H9 (cell line): Measurements from ENCODE around the gene WRAP53. TPM values are rescaled to one million over a fixed set of nuclear protein-coding genes. Genes with fewer than 3 reads are reported as not detected.

Experiments
- DNase-seq: peaks from one replicate; pipeline ENCODE4 v3.0.0-alpha.2; 2017
- H2AFZ ChIP-seq: one replicate; pipeline ENCODE4 v1.6.1; 2013; ENCODE audit warnings: mild to moderate bottlenecking, low read length, control low read depth, moderate library complexity
- H2AK5ac ChIP-seq: 2 replicates; pipeline ENCODE4 v1.6.1; 2013; ENCODE audit warnings: low read length, control low read depth, mixed read lengths; ENCODE audit not compliant: insufficient read length
- H2BK120ac ChIP-seq: one replicate; pipeline ENCODE4 v1.6.1; 2013; ENCODE audit warnings: low read depth, mild to moderate bottlenecking, low read length, control low read depth, inconsistent platforms; ENCODE audit not compliant: poor library complexity, severe bottlenecking
- H2BK12ac ChIP-seq: 2 replicates; pipeline ENCODE4 v1.6.1; 2013; ENCODE audit warnings: low read length, control low read depth, mixed read lengths, low read depth; ENCODE audit not compliant: insufficient read length
- H2BK15ac ChIP-seq: 2 replicates; pipeline ENCODE4 v1.6.1; 2013; ENCODE audit warnings: low read depth, low read length, control low read depth
- H2BK20ac ChIP-seq: one replicate; pipeline ENCODE4 v1.6.1; 2013; ENCODE audit warnings: low read depth, mild to moderate bottlenecking, low read length, control low read depth, inconsistent platforms; ENCODE audit not compliant: poor library complexity, severe bottlenecking
- H2BK5ac ChIP-seq: 2 replicates; pipeline ENCODE4 v1.6.1; 2013; ENCODE audit warnings: low read length, control low read depth, mixed read lengths; ENCODE audit not compliant: insufficient read length
- H3K14ac ChIP-seq: 2 replicates; pipeline ENCODE4 v1.6.1; 2013; ENCODE audit warnings: low read length, control low read depth; ENCODE audit not compliant: insufficient read depth
- H3K18ac ChIP-seq: 2 replicates; pipeline ENCODE4 v1.6.1; 2013; ENCODE audit warnings: low read depth, mild to moderate bottlenecking, mixed read lengths, low read length, control low read depth; ENCODE audit not compliant: insufficient read length
- H3K23ac ChIP-seq: 2 replicates; pipeline ENCODE4 v1.6.1; 2013; ENCODE audit warnings: low read length, control low read depth, mixed read lengths, low read depth; ENCODE audit not compliant: insufficient read length
- H3K23me2 ChIP-seq: 2 replicates; pipeline ENCODE4 v1.6.1; 2013; ENCODE audit warnings: low read depth, mild to moderate bottlenecking, mixed read lengths, low read length, control low read depth; ENCODE audit not compliant: insufficient read length, poor library complexity, severe bottlenecking
- H3K27ac ChIP-seq: 2 replicates; pipeline ENCODE4 v1.5.1; 2013; ENCODE audit warnings: low read length, control low read depth, mixed read lengths, low read depth; ENCODE audit not compliant: insufficient read length
- H3K27me3 ChIP-seq: 2 replicates; pipeline ENCODE4 v1.6.1; 2013; ENCODE audit warnings: low read length, control low read depth, inconsistent platforms; ENCODE audit not compliant: insufficient read depth
- H3K4ac ChIP-seq: 2 replicates; pipeline ENCODE4 v1.6.1; 2013; ENCODE audit warnings: low read depth, mild to moderate bottlenecking, control low read depth, inconsistent platforms, low read length, moderate library complexity
- H3K4me1 ChIP-seq: 2 replicates; pipeline ENCODE4 v1.6.1; 2013; ENCODE audit warnings: low read length, control low read depth, inconsistent platforms; ENCODE audit not compliant: insufficient read depth
- H3K4me2 ChIP-seq: 2 replicates; pipeline ENCODE4 v1.6.1; 2013; ENCODE audit warnings: low read length, control low read depth, mixed read lengths; ENCODE audit not compliant: insufficient read length, insufficient read depth
- H3K56ac ChIP-seq: 2 replicates; pipeline ENCODE4 v1.6.1; 2013; ENCODE audit warnings: low read depth, mild to moderate bottlenecking, mixed read lengths, low read length, control low read depth; ENCODE audit not compliant: insufficient read length
- H3K79me1 ChIP-seq: 2 replicates; pipeline ENCODE4 v1.6.1; 2013; ENCODE audit warnings: low read depth, mild to moderate bottlenecking, moderate library complexity, low read length, control low read depth, inconsistent platforms; ENCODE audit not compliant: insufficient read depth, poor library complexity, severe bottlenecking
- H3K79me2 ChIP-seq: 2 replicates; pipeline ENCODE4 v1.6.1; 2013; ENCODE audit warnings: low read length, control low read depth, inconsistent platforms; ENCODE audit not compliant: insufficient read depth
- H3K9ac ChIP-seq: 2 replicates; pipeline ENCODE4 v1.6.1; 2013; ENCODE audit warnings: low read length, control low read depth, mixed read lengths; ENCODE audit not compliant: insufficient read length; ENCODE audit errors: extremely low read depth
- H3K9me3 ChIP-seq: one replicate; pipeline ENCODE4 v1.6.1; 2013; ENCODE audit warnings: low read depth, low read length, inconsistent platforms; ENCODE audit not compliant: control insufficient read depth
- H3T11ph ChIP-seq: one replicate; pipeline ENCODE4 v1.6.1; 2013; ENCODE audit warnings: mild to moderate bottlenecking, low read length, control low read depth, inconsistent platforms
- H4K20me1 ChIP-seq: one replicate; pipeline ENCODE4 v1.6.1; 2013; ENCODE audit not compliant: control insufficient read depth, insufficient read length, insufficient read depth
- H4K5ac ChIP-seq: 2 replicates; pipeline ENCODE4 v1.6.1; 2013; ENCODE audit warnings: low read depth, mild to moderate bottlenecking, mixed read lengths, low read length, control low read depth; ENCODE audit not compliant: insufficient read length
- H4K8ac ChIP-seq: replicated peaks from 2 replicates; pipeline ENCODE4 v1.6.1; 2013; ENCODE audit warnings: low read length, control low read depth, mixed read lengths, low read depth; ENCODE audit not compliant: insufficient read length
- H4K91ac ChIP-seq: 2 replicates; pipeline ENCODE4 v1.6.1; 2013; ENCODE audit warnings: low read depth, mild to moderate bottlenecking, moderate library complexity, mixed read lengths, low read length, control low read depth; ENCODE audit not compliant: insufficient read length
- H3K27ac Mint-ChIP-seq, 3 experiments: 2 replicates in 2 of 3; 3 replicates in 1 of 3; pipeline ENCODE4 v1.8.0; 2020 to 2021; ENCODE audit warnings: mixed read lengths in 3 of 3, mild to moderate bottlenecking in 1 of 3, moderate library complexity in 1 of 3
- H3K27me3 Mint-ChIP-seq: 2 replicates; pipeline ENCODE4 v1.8.0; 2021; ENCODE audit warnings: low read depth, mild to moderate bottlenecking, moderate library complexity, mixed read lengths
- H3K36me3 Mint-ChIP-seq, 3 experiments: 2 replicates in 2 of 3; 3 replicates in 1 of 3; pipeline ENCODE4 v1.8.0; 2020 to 2021; ENCODE audit warnings: low read depth in 3 of 3, mixed read lengths in 3 of 3; ENCODE audit not compliant: insufficient read depth in 1 of 3
- H3K4me1 Mint-ChIP-seq, 2 experiments: 2 replicates each; pipeline ENCODE4 v1.8.0; 2020; ENCODE audit warnings: mixed read lengths in 2 of 2
- H3K4me3 Mint-ChIP-seq, 2 experiments: 2 replicates in 1 of 2; 3 replicates in 1 of 2; pipeline ENCODE4 v1.8.0; 2020 to 2021; ENCODE audit warnings: mild to moderate bottlenecking in 2 of 2, mixed read lengths in 2 of 2, moderate library complexity in 1 of 2
- H3K9me3 Mint-ChIP-seq, 2 experiments: 2 replicates in 1 of 2; 3 replicates in 1 of 2; pipeline ENCODE4 v1.8.0; 2020; ENCODE audit warnings: mild to moderate bottlenecking in 2 of 2, mixed read lengths in 2 of 2, moderate library complexity in 1 of 2
- WGBS: extraction: QIAGEN DNeasy Blood & Tissue Kit; methylation state at CpG from one replicate; pipeline ENCODE4 v1.1.7; 2013; ENCODE audit warnings: missing lambda C conversion rate, low lambda C conversion rate, mixed read lengths; ENCODE audit not compliant: insufficient read length; ENCODE audit errors: extremely low coverage; 5-methylcytosine and 5-hydroxymethylcytosine counted together
- total RNA-seq: library from RNA; stranded (reverse); gene quantifications from 2 replicates; pipeline ENCODE4 v1.2.1, GENCODE V29; 2021
- TF ChIP-seq, protein P1 (sequence below): fragments of 200-600 bp; sonication (generic); conservative IDR thresholded peaks from 3 replicates; pipeline ENCODE4 v1.8.0; 2021; ENCODE audit warnings: antibody characterized with exemption, mild to moderate bottlenecking

Gene WRAP53
- total RNA-seq, 1 experiment from 2014 or later = 27.0 TPM

DNA sequence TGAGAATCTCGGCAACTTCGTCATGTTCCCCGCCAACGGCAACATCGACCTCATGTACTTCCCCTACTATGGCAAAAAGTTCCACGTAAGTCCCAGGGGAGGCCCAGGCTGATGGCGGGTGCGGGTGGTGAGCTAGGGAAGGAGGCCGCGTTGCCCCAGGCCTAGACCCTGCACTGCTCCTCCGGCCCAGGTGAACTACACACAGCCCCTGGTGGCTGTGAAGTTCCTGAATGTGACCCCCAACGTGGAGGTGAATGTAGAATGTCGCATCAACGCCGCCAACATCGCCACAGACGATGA is 32.8 kb upstream of the WRAP53 start:
- Histone ChIP-seq H3K23me2 (peaks cover 16% of the 10 kb centered on the region), H4K20me1 (no peaks in the 10 kb centered on the region), H3K23ac (no peak overlapping the region), H3K79me2 (no peaks in the 10 kb centered on the region), H2AFZ (no peak overlapping the region), H4K8ac (no peak overlapping the region), H3K27me3 (no peaks in the 10 kb centered on the region; the same call in 1 of the 2 replicates), H2AK5ac (no peak overlapping the region), H4K91ac (no peak overlapping the region), H3K9me3 (no peaks in the 10 kb centered on the region), H2BK120ac (no peak overlapping the region), H3K4me1 (peaks cover 8% of the 10 kb centered on the region; the same call in 1 of the 2 replicates), H3K79me1 (no peaks in the 10 kb centered on the region), H3K27ac (no peak overlapping the region), H3K9ac (no peak overlapping the region), H3K4me2 (no peak overlapping the region), H2BK20ac (no peak overlapping the region), H2BK5ac (no peak overlapping the region), H3K56ac (no peak overlapping the region), H3T11ph (no peak overlapping the region), H3K4ac (no peak overlapping the region), H3K14ac (no peak overlapping the region), H2BK15ac (no peak overlapping the region), H4K5ac (no peak overlapping the region), H3K18ac (no peak overlapping the region), H2BK12ac (no peak overlapping the region)
- no peak overlapping the region for H3K27ac Mint-ChIP-seq
- TF ChIP-seq, protein P1, sequence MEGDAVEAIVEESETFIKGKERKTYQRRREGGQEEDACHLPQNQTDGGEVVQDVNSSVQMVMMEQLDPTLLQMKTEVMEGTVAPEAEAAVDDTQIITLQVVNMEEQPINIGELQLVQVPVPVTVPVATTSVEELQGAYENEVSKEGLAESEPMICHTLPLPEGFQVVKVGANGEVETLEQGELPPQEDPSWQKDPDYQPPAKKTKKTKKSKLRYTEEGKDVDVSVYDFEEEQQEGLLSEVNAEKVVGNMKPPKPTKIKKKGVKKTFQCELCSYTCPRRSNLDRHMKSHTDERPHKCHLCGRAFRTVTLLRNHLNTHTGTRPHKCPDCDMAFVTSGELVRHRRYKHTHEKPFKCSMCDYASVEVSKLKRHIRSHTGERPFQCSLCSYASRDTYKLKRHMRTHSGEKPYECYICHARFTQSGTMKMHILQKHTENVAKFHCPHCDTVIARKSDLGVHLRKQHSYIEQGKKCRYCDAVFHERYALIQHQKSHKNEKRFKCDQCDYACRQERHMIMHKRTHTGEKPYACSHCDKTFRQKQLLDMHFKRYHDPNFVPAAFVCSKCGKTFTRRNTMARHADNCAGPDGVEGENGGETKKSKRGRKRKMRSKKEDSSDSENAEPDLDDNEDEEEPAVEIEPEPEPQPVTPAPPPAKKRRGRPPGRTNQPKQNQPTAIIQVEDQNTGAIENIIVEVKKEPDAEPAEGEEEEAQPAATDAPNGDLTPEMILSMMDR = no peak
- peaks cover 0 to 3% of the 10 kb centered on the region in 2 experiments; a peak in 1 of 5 replicates for H3K9me3 Mint-ChIP-seq
- no CpG with 5 or more reads among the region's 17 CpGs for WGBS
- peaks cover 36% of the 10 kb centered on the region for H3K27me3 Mint-ChIP-seq
- H3K4me3 Mint-ChIP-seq = no peak overlapping the region
- H3K36me3 Mint-ChIP-seq = peaks cover 7 to 33% (median 10%) of the 10 kb centered on the region in 3 experiments; a peak in 6 of 7 replicates
- no peak for DNase-seq
- peaks cover 36 to 50% of the 10 kb centered on the region in 2 experiments for H3K4me1 Mint-ChIP-seq
